Neuronal stem cell (in vitro differentiated cells): ENCODE results near the gene CAMKK1.

Experiments used
- DNase-seq: peaks from one replicate; pipeline ENCODE4 v3.0.0-alpha.2; 2013; ENCODE audit warnings: low spot score
- H2AFZ ChIP-seq: one replicate; pipeline ENCODE4 v1.6.1; 2013; ENCODE audit warnings: mild to moderate bottlenecking, low read length, inconsistent platforms
- H2AK5ac ChIP-seq: 2 replicates; pipeline ENCODE4 v1.6.1; 2013; ENCODE audit warnings: low read depth, mild to moderate bottlenecking, inconsistent platforms, low read length, moderate library complexity, mixed read lengths
- H2BK120ac ChIP-seq: 2 replicates; pipeline ENCODE4 v1.6.1; 2013; ENCODE audit warnings: low read depth, mild to moderate bottlenecking, inconsistent platforms, low read length, moderate library complexity, mixed read lengths
- H2BK12ac ChIP-seq: one replicate; pipeline ENCODE4 v1.6.1; 2013; ENCODE audit warnings: low read length, inconsistent platforms
- H2BK15ac ChIP-seq: 2 replicates; pipeline ENCODE4 v1.6.1; 2013; ENCODE audit warnings: mild to moderate bottlenecking, low read length, inconsistent platforms, mixed read lengths
- H2BK5ac ChIP-seq: one replicate; pipeline ENCODE4 v1.6.1; 2013; ENCODE audit warnings: inconsistent platforms, mild to moderate bottlenecking, low read length, moderate library complexity
- H3K14ac ChIP-seq: one replicate; pipeline ENCODE4 v1.6.1; 2013; ENCODE audit warnings: low read length, inconsistent platforms
- H3K18ac ChIP-seq: 2 replicates; pipeline ENCODE4 v1.6.1; 2013; ENCODE audit warnings: low read length, inconsistent platforms
- H3K23ac ChIP-seq: 2 replicates; pipeline ENCODE4 v1.6.1; 2013; ENCODE audit warnings: low read depth, mild to moderate bottlenecking, mixed read lengths, low read length, inconsistent platforms; ENCODE audit not compliant: poor library complexity
- H3K27ac ChIP-seq: replicated peaks from 3 replicates; pipeline ENCODE4 v1.5.1; 2013; ENCODE audit warnings: low read length, inconsistent platforms
- H3K27me3 ChIP-seq, 3 experiments: 2 replicates each; pipeline ENCODE4 v1.6.1; 2013; ENCODE audit warnings: low read length in 3 of 3, mild to moderate bottlenecking in 2 of 3, inconsistent platforms in 1 of 3, low read depth in 1 of 3, mixed read lengths in 1 of 3, moderate library complexity in 1 of 3; ENCODE audit not compliant: control insufficient read depth in 3 of 3, insufficient read depth in 3 of 3
- H3K36me3 ChIP-seq, 2 donors: replicated peaks in 1 of 2; 2 replicates each; pipeline ENCODE4 v1.6.1; 2013; ENCODE audit warnings: low read length in 2 of 2; ENCODE audit not compliant: control insufficient read depth in 2 of 2, insufficient read depth in 2 of 2
- H3K4ac ChIP-seq: 2 replicates; pipeline ENCODE4 v1.6.1; 2013; ENCODE audit warnings: inconsistent platforms, mild to moderate bottlenecking, low read length, moderate library complexity
- H3K4me1 ChIP-seq, 2 donors: 1 replicate in 1 of 2; 2 replicates in 1 of 2; pipeline ENCODE4 v1.6.1; 2013; ENCODE audit warnings: low read length in 2 of 2, low read depth in 1 of 2; ENCODE audit not compliant: control insufficient read depth in 2 of 2, insufficient read depth in 1 of 2
- H3K4me2 ChIP-seq: one replicate; pipeline ENCODE4 v1.6.1; 2013; ENCODE audit warnings: mild to moderate bottlenecking, low read length, inconsistent platforms; ENCODE audit not compliant: insufficient read depth, poor library complexity, severe bottlenecking
- H3K4me3 ChIP-seq, 2 donors: 2 replicates each; pipeline ENCODE4 v1.5.1; 2013; ENCODE audit warnings: low read length in 2 of 2, mild to moderate bottlenecking in 2 of 2, inconsistent platforms in 1 of 2, moderate library complexity in 1 of 2
- H3K79me1 ChIP-seq: one replicate; pipeline ENCODE4 v1.6.1; 2013; ENCODE audit warnings: low read depth, mild to moderate bottlenecking, inconsistent platforms, low read length, moderate library complexity
- H3K9ac ChIP-seq: one replicate; pipeline ENCODE4 v1.6.1; 2013; ENCODE audit warnings: mild to moderate bottlenecking, low read depth, low read length, inconsistent platforms; ENCODE audit not compliant: poor library complexity
- H3K9me3 ChIP-seq, 2 donors: replicated peaks in 1 of 2; 2 replicates each; pipeline versions ENCODE3 to v1.6.1; 2013; ENCODE audit warnings: low read length in 2 of 2, mild to moderate bottlenecking in 2 of 2, inconsistent platforms in 1 of 2, low read depth in 1 of 2, mixed read lengths in 1 of 2, moderate library complexity in 1 of 2; ENCODE audit not compliant: control insufficient read depth in 2 of 2, insufficient read depth in 1 of 2
- H4K8ac ChIP-seq: one replicate; pipeline ENCODE4 v1.6.1; 2013; ENCODE audit warnings: low read depth, mild to moderate bottlenecking, inconsistent platforms, low read length, moderate library complexity
- H4K91ac ChIP-seq: one replicate; pipeline ENCODE4 v1.6.1; 2013; ENCODE audit warnings: low read length, low read depth, mild to moderate bottlenecking, inconsistent platforms; ENCODE audit not compliant: poor library complexity
- WGBS, 2 donors: extraction: QIAGEN DNeasy Blood & Tissue Kit; methylation state at CpG; one replicate each; pipeline ENCODE4 v1.1.7; 2013; ENCODE audit warnings: missing lambda C conversion rate in 2 of 2, mixed read lengths in 1 of 2; ENCODE audit not compliant: insufficient read length in 2 of 2, insufficient replicate concordance in 1 of 2; ENCODE audit errors: extremely low coverage in 2 of 2; 5-methylcytosine and 5-hydroxymethylcytosine counted together

CAMKK1 gene

DNA sequence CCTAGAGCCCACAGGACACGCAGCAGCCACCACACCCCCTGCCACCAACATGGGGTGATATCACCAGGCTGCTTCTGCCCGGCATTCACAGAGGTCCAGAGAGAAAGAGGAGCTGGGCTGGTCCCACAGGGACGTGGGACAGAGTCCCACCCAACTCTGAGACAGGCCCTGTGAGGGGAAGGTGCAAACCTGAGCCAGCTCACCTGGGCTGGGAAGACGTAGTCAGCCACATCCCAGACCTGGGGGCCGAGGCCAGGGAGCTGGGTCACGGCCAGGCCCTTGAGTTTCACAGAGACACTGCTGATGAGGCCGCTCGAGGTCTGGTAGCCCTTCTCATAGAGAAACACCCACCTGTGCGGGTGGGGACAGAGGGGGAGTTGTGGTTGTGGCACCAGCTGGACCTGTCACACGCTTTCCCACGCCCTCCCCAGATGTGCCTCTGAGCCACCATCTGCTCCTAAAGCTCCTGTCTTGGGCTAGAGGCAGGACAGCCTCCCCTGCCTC is 12.2 kb upstream of the CAMKK1 start:
- Histone ChIP-seq H3K79me1 (peaks cover 2% of the 10 kb centered on the region), H3K27ac (no peak overlapping the region), H2BK120ac (no peak overlapping the region), H2BK5ac (no peak overlapping the region), H3K9ac (no peak overlapping the region), H2BK12ac (no peak overlapping the region), H3K9me3 (no peaks in the 10 kb centered on the region), H3K4me3 (no peak overlapping the region), H2AFZ (no peak overlapping the region), H3K14ac (no peak overlapping the region), H3K27me3 (no peaks in the 10 kb centered on the region), H3K4ac (no peak overlapping the region), H2AK5ac (no peak overlapping the region), H3K18ac (no peak overlapping the region), H3K23ac (no peak overlapping the region), H3K4me1 (peaks cover 2 to 3% of the 10 kb centered on the region in 2 donors), H3K36me3 (no peaks in the 10 kb centered on the region), H4K91ac (no peak overlapping the region), H3K4me2 (no peak overlapping the region), H4K8ac (no peak overlapping the region), H2BK15ac (no peak overlapping the region)
- no peak for DNase-seq
- no CpG with 5 or more reads among the region's 11 CpGs for WGBS, 2 donors

GRCh38 chr17:3904501-3904900 is 11.6 kb upstream of the CAMKK1 start:
- Histone ChIP-seq H2AK5ac (peak overlapping the region; percentile 84), H3K9ac (no peak overlapping the region), H2BK15ac (no peak overlapping the region), H3K4me2 (no peak overlapping the region), H3K27me3 (no peaks in the 10 kb centered on the region), H3K4me1 (peaks cover 2 to 3% of the 10 kb centered on the region in 2 donors), H3K9me3 (no peaks in the 10 kb centered on the region), H2BK120ac (no peak overlapping the region), H2AFZ (peak overlapping the region; percentile 66), H3K23ac (peak overlapping the region; percentile 55), H3K79me1 (peaks cover 2% of the 10 kb centered on the region), H3K14ac (no peak overlapping the region), H3K36me3 (no peaks in the 10 kb centered on the region), H3K4me3 (no peak overlapping the region), H3K27ac (no peak overlapping the region), H3K4ac (peak overlapping the region; percentile 53), H2BK12ac (peak overlapping the region; percentile 58), H2BK5ac (no peak overlapping the region), H4K8ac (no peak overlapping the region), H3K18ac (peak overlapping the region; percentile 76), H4K91ac (no peak overlapping the region)
- no CpG with 5 or more reads among the region's 15 CpGs for WGBS, 2 donors
- no peak for DNase-seq

GRCh38 chr17:3903881-3904290 is 11.0 kb upstream of the CAMKK1 start:
- Histone ChIP-seq H3K14ac (peak overlapping the region; percentile 38), H3K4ac (no peak overlapping the region), H4K8ac (peak overlapping the region; percentile 3), H3K27me3 (no peaks in the 10 kb centered on the region), H2BK120ac (no peak overlapping the region), H2AFZ (peak overlapping the region; percentile 66), H3K23ac (peak overlapping the region; percentile 43), H3K4me2 (no peak overlapping the region), H3K4me1 (peaks cover 2 to 3% of the 10 kb centered on the region in 2 donors), H3K9ac (no peak overlapping the region), H3K36me3 (no peaks in the 10 kb centered on the region), H3K9me3 (no peaks in the 10 kb centered on the region), H4K91ac (no peak overlapping the region), H2BK15ac (no peak overlapping the region), H2BK5ac (no peak overlapping the region), H3K27ac (no peak overlapping the region), H3K18ac (peak overlapping the region; percentile 76), H2BK12ac (no peak overlapping the region), H2AK5ac (peak overlapping the region; percentile 84), H3K4me3 (no peak overlapping the region), H3K79me1 (peaks cover 2% of the 10 kb centered on the region)
- DNase-seq: no peak
- whole genome bisulfite sequencing, 2 donors: no CpG with 5 or more reads among the region's 21 CpGs

DNA sequence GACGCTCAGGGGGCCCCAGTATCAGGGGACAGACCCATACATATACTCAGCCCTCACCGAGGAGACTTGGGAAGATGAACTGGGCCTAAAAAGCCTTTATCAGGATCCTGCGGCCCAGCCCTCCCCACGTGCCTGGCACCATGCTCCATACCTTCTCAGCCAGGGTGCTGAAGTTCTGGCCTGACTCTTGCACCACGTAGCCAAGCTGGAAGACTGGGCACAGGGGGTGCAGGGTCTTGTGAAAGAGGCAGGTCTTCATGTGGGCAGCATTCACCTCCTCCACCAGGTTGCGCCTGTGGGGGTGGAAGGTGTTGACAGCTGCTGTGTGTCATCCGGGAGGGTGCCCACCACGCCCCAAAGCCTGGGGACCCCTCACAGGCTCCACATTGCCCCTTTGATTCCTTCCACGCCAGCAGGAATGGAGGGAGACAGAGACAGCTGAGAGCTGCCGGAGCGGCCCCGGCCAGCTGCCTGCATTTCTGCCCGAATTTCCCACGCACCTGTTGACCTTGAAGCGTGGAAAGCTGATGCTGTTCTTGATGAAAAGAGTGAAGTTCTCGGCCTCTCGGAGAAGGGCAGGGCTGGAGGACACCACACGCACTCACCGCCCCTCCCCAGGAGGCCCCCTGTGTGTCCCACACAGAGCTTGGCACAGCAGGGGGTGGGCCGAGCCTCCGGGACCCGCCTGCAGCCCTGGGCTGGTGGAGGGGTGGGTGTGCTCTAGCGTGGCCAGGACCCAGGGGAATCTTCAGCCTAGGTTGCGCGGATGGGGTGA is 10.4 kb upstream of the CAMKK1 start:
- peak overlapping the region; percentile 82 for H3K14ac ChIP-seq
- no peaks in the 10 kb centered on the region for H3K36me3 ChIP-seq
- peak overlapping the region; percentile 76 for H3K4ac ChIP-seq

More for the DNA sequence above, 10.4 kb upstream of the CAMKK1 start:
- no peak overlapping the region for H4K91ac ChIP-seq
- H2AFZ ChIP-seq: no peak overlapping the region
- peaks cover 2 to 3% of the 10 kb centered on the region in 2 donors for H3K4me1 ChIP-seq
- no peak overlapping the region for H3K4me2 ChIP-seq
- H2BK5ac ChIP-seq: no peak overlapping the region
- no peaks in the 10 kb centered on the region for H3K9me3 ChIP-seq
- H2BK12ac ChIP-seq: peak overlapping the region; percentile 41
- no peak overlapping the region for H3K4me3 ChIP-seq
- no peak overlapping the region for H2BK15ac ChIP-seq
- H2BK120ac ChIP-seq: no peak overlapping the region
- H3K18ac ChIP-seq: peak overlapping the region; percentile 93
- no CpG with 5 or more reads among the region's 25 CpGs for WGBS, 2 donors
- DNase-seq: no peak
- no peak overlapping the region for H3K27ac ChIP-seq
- peak overlapping the region; percentile 65 for H3K23ac ChIP-seq
- peak overlapping the region; percentile 60 for H3K9ac ChIP-seq
- no peaks in the 10 kb centered on the region for H3K27me3 ChIP-seq
- peaks cover 2% of the 10 kb centered on the region for H3K79me1 ChIP-seq
- H2AK5ac ChIP-seq: peak overlapping the region; percentile 81
- no peak overlapping the region for H4K8ac ChIP-seq
